H9 (cell line): ENCODE data around the gene ACP1. TPM values are rescaled to one million over a fixed set of nuclear protein-coding genes. Genes with fewer than 3 reads are reported as not detected.

Experiments used
- DNase-seq: peaks from one replicate; pipeline ENCODE4 v3.0.0-alpha.2; 2017
- H2AFZ ChIP-seq: one replicate; pipeline ENCODE4 v1.6.1; 2013; ENCODE audit warnings: mild to moderate bottlenecking, low read length, control low read depth, moderate library complexity
- H2AK5ac ChIP-seq: 2 replicates; pipeline ENCODE4 v1.6.1; 2013; ENCODE audit warnings: low read length, control low read depth, mixed read lengths; ENCODE audit not compliant: insufficient read length
- H2BK120ac ChIP-seq: one replicate; pipeline ENCODE4 v1.6.1; 2013; ENCODE audit warnings: low read depth, mild to moderate bottlenecking, low read length, control low read depth, inconsistent platforms; ENCODE audit not compliant: poor library complexity, severe bottlenecking
- H2BK12ac ChIP-seq: 2 replicates; pipeline ENCODE4 v1.6.1; 2013; ENCODE audit warnings: low read length, control low read depth, mixed read lengths, low read depth; ENCODE audit not compliant: insufficient read length
- H2BK15ac ChIP-seq: 2 replicates; pipeline ENCODE4 v1.6.1; 2013; ENCODE audit warnings: low read depth, low read length, control low read depth
- H2BK20ac ChIP-seq: one replicate; pipeline ENCODE4 v1.6.1; 2013; ENCODE audit warnings: low read depth, mild to moderate bottlenecking, low read length, control low read depth, inconsistent platforms; ENCODE audit not compliant: poor library complexity, severe bottlenecking
- H2BK5ac ChIP-seq: 2 replicates; pipeline ENCODE4 v1.6.1; 2013; ENCODE audit warnings: low read length, control low read depth, mixed read lengths; ENCODE audit not compliant: insufficient read length
- H3K14ac ChIP-seq: 2 replicates; pipeline ENCODE4 v1.6.1; 2013; ENCODE audit warnings: low read length, control low read depth; ENCODE audit not compliant: insufficient read depth
- H3K18ac ChIP-seq: 2 replicates; pipeline ENCODE4 v1.6.1; 2013; ENCODE audit warnings: low read depth, mild to moderate bottlenecking, mixed read lengths, low read length, control low read depth; ENCODE audit not compliant: insufficient read length
- H3K23ac ChIP-seq: 2 replicates; pipeline ENCODE4 v1.6.1; 2013; ENCODE audit warnings: low read length, control low read depth, mixed read lengths, low read depth; ENCODE audit not compliant: insufficient read length
- H3K23me2 ChIP-seq: 2 replicates; pipeline ENCODE4 v1.6.1; 2013; ENCODE audit warnings: low read depth, mild to moderate bottlenecking, mixed read lengths, low read length, control low read depth; ENCODE audit not compliant: insufficient read length, poor library complexity, severe bottlenecking
- H3K27ac ChIP-seq: 2 replicates; pipeline ENCODE4 v1.5.1; 2013; ENCODE audit warnings: low read length, control low read depth, mixed read lengths, low read depth; ENCODE audit not compliant: insufficient read length
- H3K27me3 ChIP-seq: 2 replicates; pipeline ENCODE4 v1.6.1; 2013; ENCODE audit warnings: low read length, control low read depth, inconsistent platforms; ENCODE audit not compliant: insufficient read depth
- H3K4ac ChIP-seq: 2 replicates; pipeline ENCODE4 v1.6.1; 2013; ENCODE audit warnings: low read depth, mild to moderate bottlenecking, control low read depth, inconsistent platforms, low read length, moderate library complexity
- H3K4me1 ChIP-seq: 2 replicates; pipeline ENCODE4 v1.6.1; 2013; ENCODE audit warnings: low read length, control low read depth, inconsistent platforms; ENCODE audit not compliant: insufficient read depth
- H3K4me2 ChIP-seq: 2 replicates; pipeline ENCODE4 v1.6.1; 2013; ENCODE audit warnings: low read length, control low read depth, mixed read lengths; ENCODE audit not compliant: insufficient read length, insufficient read depth
- H3K56ac ChIP-seq: 2 replicates; pipeline ENCODE4 v1.6.1; 2013; ENCODE audit warnings: low read depth, mild to moderate bottlenecking, mixed read lengths, low read length, control low read depth; ENCODE audit not compliant: insufficient read length
- H3K79me1 ChIP-seq: 2 replicates; pipeline ENCODE4 v1.6.1; 2013; ENCODE audit warnings: low read depth, mild to moderate bottlenecking, moderate library complexity, low read length, control low read depth, inconsistent platforms; ENCODE audit not compliant: insufficient read depth, poor library complexity, severe bottlenecking
- H3K79me2 ChIP-seq: 2 replicates; pipeline ENCODE4 v1.6.1; 2013; ENCODE audit warnings: low read length, control low read depth, inconsistent platforms; ENCODE audit not compliant: insufficient read depth
- H3K9ac ChIP-seq: 2 replicates; pipeline ENCODE4 v1.6.1; 2013; ENCODE audit warnings: low read length, control low read depth, mixed read lengths; ENCODE audit not compliant: insufficient read length; ENCODE audit errors: extremely low read depth
- H3K9me3 ChIP-seq: one replicate; pipeline ENCODE4 v1.6.1; 2013; ENCODE audit warnings: low read depth, low read length, inconsistent platforms; ENCODE audit not compliant: control insufficient read depth
- H3T11ph ChIP-seq: one replicate; pipeline ENCODE4 v1.6.1; 2013; ENCODE audit warnings: mild to moderate bottlenecking, low read length, control low read depth, inconsistent platforms
- H4K20me1 ChIP-seq: one replicate; pipeline ENCODE4 v1.6.1; 2013; ENCODE audit not compliant: control insufficient read depth, insufficient read length, insufficient read depth
- H4K5ac ChIP-seq: 2 replicates; pipeline ENCODE4 v1.6.1; 2013; ENCODE audit warnings: low read depth, mild to moderate bottlenecking, mixed read lengths, low read length, control low read depth; ENCODE audit not compliant: insufficient read length
- H4K8ac ChIP-seq: replicated peaks from 2 replicates; pipeline ENCODE4 v1.6.1; 2013; ENCODE audit warnings: low read length, control low read depth, mixed read lengths, low read depth; ENCODE audit not compliant: insufficient read length
- H4K91ac ChIP-seq: 2 replicates; pipeline ENCODE4 v1.6.1; 2013; ENCODE audit warnings: low read depth, mild to moderate bottlenecking, moderate library complexity, mixed read lengths, low read length, control low read depth; ENCODE audit not compliant: insufficient read length
- H3K27ac Mint-ChIP-seq, 3 experiments: 2 replicates in 2 of 3; 3 replicates in 1 of 3; pipeline ENCODE4 v1.8.0; 2020 to 2021; ENCODE audit warnings: mixed read lengths in 3 of 3, mild to moderate bottlenecking in 1 of 3, moderate library complexity in 1 of 3
- H3K27me3 Mint-ChIP-seq: 2 replicates; pipeline ENCODE4 v1.8.0; 2021; ENCODE audit warnings: low read depth, mild to moderate bottlenecking, moderate library complexity, mixed read lengths
- H3K36me3 Mint-ChIP-seq, 3 experiments: 2 replicates in 2 of 3; 3 replicates in 1 of 3; pipeline ENCODE4 v1.8.0; 2020 to 2021; ENCODE audit warnings: low read depth in 3 of 3, mixed read lengths in 3 of 3; ENCODE audit not compliant: insufficient read depth in 1 of 3
- H3K4me1 Mint-ChIP-seq, 2 experiments: 2 replicates each; pipeline ENCODE4 v1.8.0; 2020; ENCODE audit warnings: mixed read lengths in 2 of 2
- H3K4me3 Mint-ChIP-seq, 2 experiments: 2 replicates in 1 of 2; 3 replicates in 1 of 2; pipeline ENCODE4 v1.8.0; 2020 to 2021; ENCODE audit warnings: mild to moderate bottlenecking in 2 of 2, mixed read lengths in 2 of 2, moderate library complexity in 1 of 2
- H3K9me3 Mint-ChIP-seq, 2 experiments: 2 replicates in 1 of 2; 3 replicates in 1 of 2; pipeline ENCODE4 v1.8.0; 2020; ENCODE audit warnings: mild to moderate bottlenecking in 2 of 2, mixed read lengths in 2 of 2, moderate library complexity in 1 of 2
- CTCF ChIP-seq: fragments of 200-600 bp; sonication (generic); conservative IDR thresholded peaks from 3 replicates; pipeline ENCODE4 v1.8.0; 2021; ENCODE audit warnings: antibody characterized with exemption, mild to moderate bottlenecking
- WGBS: extraction: QIAGEN DNeasy Blood & Tissue Kit; methylation state at CpG from one replicate; pipeline ENCODE4 v1.1.7; 2013; ENCODE audit warnings: missing lambda C conversion rate, low lambda C conversion rate, mixed read lengths; ENCODE audit not compliant: insufficient read length; ENCODE audit errors: extremely low coverage; 5-methylcytosine and 5-hydroxymethylcytosine counted together
- total RNA-seq: library from RNA; stranded (reverse); gene quantifications from 2 replicates; pipeline ENCODE4 v1.2.1, GENCODE V29; 2021

Gene ACP1
- total RNA-seq, 1 experiment from 2014 or later, result 143 TPM

- no peaks in the 10 kb centered on the region for H3K79me1 ChIP-seq
- H3K4ac ChIP-seq, result no peak overlapping the region
- Mint-ChIP-seq H3K27me3 (peaks cover 2% of the 10 kb centered on the region), H3K36me3 (peaks cover 14 to 32% (median 23%) of the 10 kb centered on the region in 3 experiments), H3K4me3 (no peak overlapping the region), H3K4me1 (peaks cover 6 to 9% of the 10 kb centered on the region in 2 experiments; a peak in 3 of 4 replicates), H3K27ac (no peak overlapping the region; a peak in 1 of 7 replicates), H3K9me3 (peaks cover 20 to 28% of the 10 kb centered on the region in 2 experiments)
- H2BK20ac ChIP-seq, result no peak overlapping the region
- no peak overlapping the region for H4K5ac ChIP-seq
- no CpG with 5 or more reads among the region's 7 CpGs for WGBS
- H3K23ac ChIP-seq, result no peak overlapping the region
- no peak overlapping the region for H2BK5ac ChIP-seq
- no peak overlapping the region for H3K9ac ChIP-seq
- no peaks in the 10 kb centered on the region for H3K4me1 ChIP-seq
- H3K56ac ChIP-seq, result no peak overlapping the region
- no peak overlapping the region for H3K27ac ChIP-seq
- H2BK120ac ChIP-seq, result no peak overlapping the region
- no peak overlapping the region for H2BK15ac ChIP-seq
- H3K79me2 ChIP-seq, result no peaks in the 10 kb centered on the region
- H3K18ac ChIP-seq, result no peak overlapping the region
- no peaks in the 10 kb centered on the region for H3K27me3 ChIP-seq
- H3K23me2 ChIP-seq, result no peaks in the 10 kb centered on the region
- H2AK5ac ChIP-seq, result no peak overlapping the region
- no peak overlapping the region for H2BK12ac ChIP-seq
- no peak for TF ChIP-seq CTCF
- no peak overlapping the region for H3K14ac ChIP-seq
- H3T11ph ChIP-seq, result no peak overlapping the region
- DNase-seq, result no peak
- no peak overlapping the region for H3K4me2 ChIP-seq
- H4K20me1 ChIP-seq, result no peaks in the 10 kb centered on the region
- no peak overlapping the region for H4K91ac ChIP-seq
- H2AFZ ChIP-seq, result no peak overlapping the region
- no peaks in the 10 kb centered on the region for H3K9me3 ChIP-seq
- H4K8ac ChIP-seq, result no peak overlapping the region
These were observed 10.5 kb upstream of the ACP1 start for GRCh38 chr2:254241-254640.
